AG04450 (cell line): ENCODE results near the gene ZFYVE19. TPM values are rescaled to one million over a fixed set of nuclear protein-coding genes. Genes with fewer than 3 reads are reported as not detected.

Experiments used
- CTCF ChIA-PET: fragments of 300-600, 350-600 bp; formaldehyde crosslinking; extraction: SDS; loops from one replicate; lab custom pipeline; 2022; ENCODE audit warnings: antibody characterized with exemption, inconsistent platforms; lab: Charles Lee
- POLR2A ChIA-PET: fragments of 350-600 bp; formaldehyde crosslinking; extraction: SDS; loops from one replicate; lab custom pipeline; 2021; ENCODE audit warnings: antibody characterized with exemption, inconsistent platforms; lab: Yijun Ruan, JAX
- DNase-seq: peaks from one replicate; pipeline ENCODE4 v3.0.0-alpha.2; 2011; ENCODE audit warnings: low read depth, low spot score
- H3K27ac ChIP-seq: one replicate; pipeline ENCODE4 v1.5.1; 2012; ENCODE audit warnings: low read depth, low read length, control low read depth
- H3K27me3 ChIP-seq: one replicate; pipeline ENCODE4 v1.6.0; 2012; ENCODE audit warnings: low read length; ENCODE audit not compliant: control insufficient read depth, insufficient read depth
- H3K4me3 ChIP-seq: 2 replicates; pipeline ENCODE4 v1.5.1; 2011; ENCODE audit warnings: mild to moderate bottlenecking, low read depth, low read length, control low read depth
- H3K9me3 ChIP-seq: 2 replicates; pipeline ENCODE4 v1.5.1; 2012; ENCODE audit warnings: low read length; ENCODE audit not compliant: control insufficient read depth, insufficient read depth
- CTCF ChIP-seq: IDR thresholded peaks from 2 replicates; pipeline ENCODE4 v1.5.1; 2011; ENCODE audit warnings: low read depth, low read length, control low read depth, inconsistent platforms
- polyA minus RNA-seq: library from RNA; depleted of rRNA, polyadenylated mRNA; stranded (reverse); fragments of >200 nt; gene quantifications from 2 replicates; pipeline ENCODE4 v1.2.3, GENCODE V29; 2011; rRNA and poly(A)+ RNA removed
- polyA plus RNA-seq: library from polyadenylated mRNA; depleted of rRNA; stranded (reverse); fragments of >200 nt; gene quantifications from 2 replicates; pipeline ENCODE4 v1.2.3, GENCODE V29; 2011; rRNA removed

The ZFYVE19 gene
- polyA plus RNA-seq (15.6 and 20.3 TPM in 2 replicates), polyA minus RNA-seq (16.9 and 17.0 TPM in 2 replicates)

GRCh38 chr15:40807028-40807887, at the start of gene ZFYVE19, which contains the start of gene DNAJC17:
TSS of gene ZFYVE19 (plus strand) at chr15:40807089. CDS start at chr15:40807590, 501 bp downstream.
TSS of gene DNAJC17 (minus strand) at chr15:40807473. CDS start at chr15:40807446, 27 bp downstream.
- Histone ChIP-seq H3K27ac (peak within 1 kb of the TSS; percentile 57), H3K9me3 (no peaks in the 10 kb centered on the region; the same call in 1 of the 2 replicates), H3K27me3 (no peaks in the 10 kb centered on the region), H3K4me3 (peak within 1 kb of the TSS; percentile 98)
- peak; percentile 91 for DNase-seq
- POLR2A ChIA-PET: interaction anchor here (0.8 to 1.4 kb wide), 2 partner anchors 8 to 556 kb away, joined by 3 to 4 read pairs; no protein-coding TSS in a partner anchor
- CTCF ChIA-PET: no interaction called here
- TF ChIP-seq CTCF: no peak

GRCh38 chr15:40759961-40760360, 46.9 kb upstream of the ZFYVE19 start:
- Histone ChIP-seq H3K9me3 (no peaks in the 10 kb centered on the region; the same call in 1 of the 2 replicates), H3K27ac (no peak overlapping the region), H3K27me3 (peaks cover 4% of the 10 kb centered on the region), H3K4me3 (no peak overlapping the region)
- TF ChIP-seq CTCF: no peak
- ChIA-PET CTCF (no interaction called here), POLR2A (no interaction called here)
- DNase-seq: no peak

- no peak for TF ChIP-seq CTCF
- POLR2A ChIA-PET: interaction anchor here (1.3 kb wide), 1 partner anchor 69 kb away, joined by 3 read pairs; the partner anchor contains the start of gene RAD51
- CTCF ChIA-PET: no interaction called here
- no peaks in the 10 kb centered on the region; the same call in 1 of the 2 replicates for H3K9me3 ChIP-seq
- no peak overlapping the region for H3K27ac ChIP-seq
- no peak for DNase-seq
- H3K4me3 ChIP-seq: peak overlapping the region; percentile 61
- peaks cover 4% of the 10 kb centered on the region for H3K27me3 ChIP-seq
Measured at GRCh38 chr15:40762919-40763800, 43.7 kb upstream of the ZFYVE19 start.

GRCh38 chr15:40763801-40764628, 42.9 kb upstream of the ZFYVE19 start, which contains the start of gene GCHFR:
TSS of gene GCHFR (plus strand) at chr15:40764068. CDS start at chr15:40764181, 113 bp downstream.
- H3K4me3 ChIP-seq: peak within 1 kb of the TSS; percentile 61
- no peak for DNase-seq
- H3K9me3 ChIP-seq: no peaks in the 10 kb centered on the region; the same call in 1 of the 2 replicates
- H3K27me3 ChIP-seq: peaks cover 4% of the 10 kb centered on the region
- ChIA-PET POLR2A (interaction anchor here (0.6 to 1.4 kb wide), 5 partner anchors 23 to 466 kb away, joined by 3 to 5 read pairs (median 4); partner anchors contain the start of genes RAD51 and VPS18), CTCF (interaction anchor here (1.0 to 1.5 kb wide), 2 partner anchors 86 to 95 kb away, joined by 3 to 5 read pairs; no protein-coding TSS in a partner anchor)
- TF ChIP-seq CTCF: peak; percentile 18; the same call in 1 of the 2 replicates
- peak within 1 kb of the TSS; percentile 57 for H3K27ac ChIP-seq
